GM12892 (cell line): ENCODE measurements around the gene UST.
"Not testable (repeated sequence)": the region's sequence is repeated elsewhere in the genome, so short reads cannot be mapped to it uniquely, and the experiment has no call there.

Experiments
- DNase-seq: peaks from one replicate; pipeline ENCODE4 v3.0.0; 2011; ENCODE audit not compliant: insufficient read length
- FAIRE-seq: peaks from 2 replicates; lab custom pipeline; 2011; peaks lifted over from hg19 to GRCh38; lab: Jason Lieb, UNC
- POLR2A ChIP-seq: IDR thresholded peaks from 2 replicates; pipeline ENCODE4 v1.6.1; 2011; ENCODE audit warnings: low read depth, low read length, control low read depth
- POLR2AphosphoS5 ChIP-seq: IDR thresholded peaks from 2 replicates; pipeline ENCODE4 v1.6.1; 2011; ENCODE audit warnings: low read depth, low read length, control low read depth
- TAF1 ChIP-seq: IDR thresholded peaks from 2 replicates; pipeline ENCODE4 v1.6.1; 2011; ENCODE audit warnings: low read depth, mild to moderate bottlenecking, control low read depth, low read length, borderline replicate concordance

UST gene

GRCh38 chr6:148999929-149000468 is 253.2 kb downstream of the UST start:
- TF ChIP-seq POLR2AphosphoS5 (no peak), TAF1 (no peak), POLR2A (no peak)
- DNase-seq (no peak), FAIRE-seq (no peak)

- FAIRE-seq (peak; percentile 21), DNase-seq (no peak)
- TF ChIP-seq POLR2AphosphoS5 (no peak), POLR2A (no peak), TAF1 (no peak)
Observed at GRCh38 chr6:149001422-149001821, 254.6 kb downstream of the UST start.

- DNase-seq, result no peak
- no peak for TF ChIP-seq POLR2A
- no peak for TF ChIP-seq POLR2AphosphoS5
- TF ChIP-seq TAF1, result no peak
- FAIRE-seq, result no peak
Observed at GRCh38 chr6:149003560-149003959, 256.7 kb downstream of the UST start.

GRCh38 chr6:149004664-149005063 is 257.8 kb downstream of the UST start:
- no peak for TF ChIP-seq POLR2A
- no peak for TF ChIP-seq TAF1
- TF ChIP-seq POLR2AphosphoS5, result no peak
- FAIRE-seq, result no peak

GRCh38 chr6:149006236-149006635 is 259.4 kb downstream of the UST start:
- not testable (repeated sequence) for DNase-seq, FAIRE-seq

More at GRCh38 chr6:149004664-149005063, 257.8 kb downstream of the UST start:
- no peak for DNase-seq

- no peak for TF ChIP-seq POLR2AphosphoS5
- no peak for TF ChIP-seq POLR2A
- TF ChIP-seq TAF1, result no peak
- no peak for FAIRE-seq
- no peak for DNase-seq
Observed at GRCh38 chr6:149006671-149007070, 259.8 kb downstream of the UST start.

- DNase-seq (no peak), FAIRE-seq (no peak)
- no peak for TF ChIP-seq TAF1
- no peak for TF ChIP-seq POLR2A
- TF ChIP-seq POLR2AphosphoS5, result no peak
Observed at GRCh38 chr6:149007846-149008245, 261.0 kb downstream of the UST start.

GRCh38 chr6:149008741-149009140 is 261.9 kb downstream of the UST start:
- no peak for TF ChIP-seq TAF1
- no peak for TF ChIP-seq POLR2A
- no peak for TF ChIP-seq POLR2AphosphoS5
- FAIRE-seq (no peak), DNase-seq (no peak)

- FAIRE-seq (no peak), DNase-seq (no peak)
- no peak for TF ChIP-seq POLR2A
- no peak for TF ChIP-seq POLR2AphosphoS5
- no peak for TF ChIP-seq TAF1
Observed at GRCh38 chr6:149012040-149012545, 265.3 kb downstream of the UST start.

- TF ChIP-seq POLR2A, result no peak
- TF ChIP-seq POLR2AphosphoS5, result no peak
- no peak for TF ChIP-seq TAF1
- FAIRE-seq (no peak), DNase-seq (no peak)
Observed at GRCh38 chr6:149013586-149014344, 266.9 kb downstream of the UST start.

GRCh38 chr6:149014631-149015534 is 268.1 kb downstream of the UST start:
- no peak for FAIRE-seq
- DNase-seq, result no peak
- TF ChIP-seq POLR2AphosphoS5 (no peak), TAF1 (no peak), POLR2A (no peak)
